DOHH2 (cell line): Measurements from ENCODE around the gene KCNIP3.
"Not testable (repeated sequence)": the region's sequence is repeated elsewhere in the genome, so short reads cannot be mapped to it uniquely, and the experiment has no call there.

Experiments
- CTCF ChIP-seq: fragments of 200-600 bp; sonication (generic); IDR thresholded peaks from one replicate; pipeline ENCODE4 v1.5.1; 2014; ENCODE audit warnings: antibody characterized with exemption, mild to moderate bottlenecking, low read depth, low read length; ENCODE audit not compliant: poor library complexity, severe bottlenecking
- EZH2phosphoT487 ChIP-seq: fragments of 200-600 bp; sonication (generic); IDR thresholded peaks from 2 replicates; pipeline ENCODE4 v1.6.1; 2017; ENCODE audit warnings: borderline replicate concordance, mild to moderate bottlenecking, antibody characterized with exemption, low read length, moderate library complexity, mixed read lengths

- not testable (repeated sequence) for TF ChIP-seq CTCF, EZH2phosphoT487
Measured at GRCh38 chr2:95269745-95270144, 27.4 kb upstream of the KCNIP3 start.
